Occipital lobe (tissue), 2 donors: Measurements from ENCODE around the gene NR2E1. TPM values are rescaled to one million over a fixed set of nuclear protein-coding genes. Genes with fewer than 3 reads are reported as not detected.

Experiments used
- DNase-seq: peaks from one replicate; lab custom pipeline; 2025; lab: John Stamatoyannopoulos, UW
- total RNA-seq: library from RNA; depleted of rRNA; stranded (reverse); fragments of >200 nt; gene quantifications from one replicate; pipeline ENCODE4 v1.2.3, GENCODE V29; 2014

NR2E1 gene
- total RNA-seq, 1 donor from 2014 or later = 9.8 TPM

DNA sequence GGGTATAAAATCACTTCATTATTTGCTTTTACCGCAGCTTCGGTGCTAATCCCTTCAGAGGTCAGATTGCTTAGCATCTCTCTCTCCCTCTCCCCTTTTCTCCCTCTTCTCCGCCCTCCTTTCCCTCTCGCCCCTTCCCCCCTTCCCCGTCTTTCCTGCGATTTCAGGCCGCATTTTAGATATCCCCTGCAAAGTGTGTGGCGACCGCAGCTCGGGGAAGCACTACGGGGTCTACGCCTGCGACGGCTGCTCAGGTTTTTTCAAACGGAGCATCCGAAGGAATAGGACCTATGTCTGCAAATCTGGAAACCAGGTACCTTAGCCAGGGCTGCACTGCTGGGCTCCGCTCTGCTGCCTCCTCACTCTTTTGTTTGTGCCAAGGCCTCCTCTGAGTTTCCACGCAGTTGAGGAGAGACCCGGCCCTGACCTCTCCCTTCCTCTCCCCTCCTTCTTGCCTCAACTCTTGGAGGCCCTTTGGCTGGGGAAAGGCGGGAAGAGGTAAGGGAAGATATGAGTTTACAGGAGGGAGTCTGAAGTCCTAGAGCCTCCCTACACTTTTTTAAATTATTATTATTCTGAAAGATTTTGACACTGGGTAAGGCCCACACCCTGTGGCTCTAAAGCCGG lies 5.6 kb downstream of the NR2E1 start:
- DNase-seq = no peak

GRCh38 chr6:108171918-108172516 lies 6.2 kb downstream of the NR2E1 start:
- no peak for DNase-seq

DNA sequence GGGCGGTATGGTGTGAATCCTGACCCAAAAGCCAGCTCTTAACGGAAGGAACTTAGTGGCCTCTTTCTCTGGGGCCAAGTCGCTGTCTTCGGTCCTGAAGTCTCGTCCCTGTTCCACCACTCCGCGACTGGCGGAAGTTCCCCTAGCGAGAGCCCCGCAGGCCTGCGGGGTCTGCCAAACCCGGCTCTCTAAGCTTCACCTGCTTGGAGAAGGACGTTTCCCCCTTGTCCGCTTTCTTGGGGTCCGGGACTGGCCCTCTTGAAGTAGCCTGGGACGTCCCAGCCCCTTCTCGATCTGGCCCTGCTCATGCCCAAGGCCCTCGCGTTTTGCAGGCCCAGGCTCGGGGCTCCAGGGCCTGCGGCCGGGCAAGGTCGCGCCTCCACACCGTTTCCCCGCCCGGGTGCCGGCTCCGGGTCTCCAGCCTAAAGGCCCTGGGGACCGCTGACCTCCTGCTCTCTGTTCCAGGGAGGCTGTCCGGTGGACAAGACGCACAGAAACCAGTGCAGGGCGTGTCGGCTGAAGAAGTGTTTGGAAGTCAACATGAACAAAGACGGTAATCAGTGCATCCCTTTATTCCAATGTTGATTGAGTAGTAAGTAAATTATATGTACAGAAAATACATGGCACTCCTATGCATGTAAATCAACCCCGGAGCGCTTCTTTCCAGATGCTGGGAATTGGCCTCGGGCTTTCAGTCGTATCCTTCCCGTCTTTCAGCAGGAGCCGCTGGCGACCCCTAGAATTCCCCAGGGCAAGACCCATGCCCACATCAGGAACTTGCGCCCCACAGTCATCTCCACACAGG lies 8.8 kb downstream of the NR2E1 start:
- no peak for DNase-seq

DNA sequence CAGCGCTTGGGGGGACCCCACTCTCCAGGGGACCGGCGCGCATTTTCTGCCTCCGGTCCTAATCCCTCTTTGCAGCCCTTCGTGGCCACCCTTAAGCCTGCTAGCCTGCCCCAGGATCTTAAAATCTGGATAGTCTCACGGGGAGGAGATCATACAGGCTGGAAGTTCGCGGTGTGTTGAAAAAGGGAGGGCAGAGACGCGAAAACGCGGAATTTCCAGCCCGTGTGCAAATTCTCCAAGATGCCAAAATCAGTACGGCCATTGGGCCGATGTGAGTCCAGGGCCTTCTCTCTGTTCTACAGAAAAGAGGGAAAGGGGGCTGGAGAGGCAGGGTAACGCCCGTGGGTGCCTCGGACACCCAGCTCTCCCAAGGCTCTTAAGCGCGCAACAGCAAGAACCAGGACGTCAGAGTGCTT lies 9.4 kb downstream of the NR2E1 start:
- DNase-seq = no peak

- DNase-seq = no peak
Observed at GRCh38 chr6:108175592-108176279, 9.9 kb downstream of the NR2E1 start.

GRCh38 chr6:108176281-108177089 lies 10.7 kb downstream of the NR2E1 start:
- DNase-seq = no peak

GRCh38 chr6:108179741-108180140 lies 13.9 kb downstream of the NR2E1 start:
- no peak for DNase-seq

GRCh38 chr6:108180266-108180665 lies 14.4 kb downstream of the NR2E1 start:
- DNase-seq = no peak

DNA sequence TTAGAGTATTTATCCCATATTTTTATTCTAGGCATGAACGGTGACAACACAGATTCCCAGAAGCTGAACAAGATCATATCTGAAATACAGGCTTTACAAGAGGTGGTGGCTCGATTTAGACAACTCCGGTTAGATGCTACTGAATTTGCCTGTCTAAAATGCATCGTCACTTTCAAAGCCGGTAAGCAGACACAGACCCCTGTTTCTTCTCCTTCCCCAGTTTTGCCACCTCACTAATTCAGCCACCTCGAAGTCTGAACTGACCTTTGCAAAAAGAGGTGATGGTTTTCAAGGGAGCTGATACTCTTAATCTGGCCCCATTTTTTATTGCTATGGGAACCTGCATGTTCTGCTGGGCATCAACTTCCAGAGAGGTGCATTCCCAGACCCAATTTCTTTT lies 15.0 kb downstream of the NR2E1 start:
- DNase-seq = no peak

DNA sequence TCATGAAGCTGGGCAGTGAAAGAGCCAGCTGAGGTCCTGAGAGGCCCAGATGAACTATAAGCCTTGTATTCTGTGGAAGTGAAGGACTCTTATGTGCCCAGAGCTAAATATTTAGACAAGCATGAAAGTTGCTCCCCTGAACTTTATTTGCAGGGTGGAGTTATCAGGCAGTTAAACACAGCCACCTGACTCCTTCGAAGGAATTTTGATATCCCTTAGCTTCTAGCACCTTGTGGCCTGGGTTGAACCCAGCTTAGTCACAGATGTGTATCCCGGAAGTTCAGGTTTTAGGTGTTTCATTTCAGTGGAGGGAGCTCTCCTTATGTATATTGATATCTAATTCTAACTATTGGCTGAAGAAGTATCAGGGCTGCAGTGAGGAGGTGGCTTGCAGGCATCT lies 20.4 kb downstream of the NR2E1 start:
- DNase-seq = no peak

GRCh38 chr6:108187519-108187918 lies 21.7 kb downstream of the NR2E1 start:
- DNase-seq = no peak

- no peak for DNase-seq
Observed at GRCh38 chr6:108193131-108193530, 27.3 kb downstream of the NR2E1 start.

GRCh38 chr6:108193835-108194234 lies 28.0 kb downstream of the NR2E1 start:
- no peak for DNase-seq

- no peak for DNase-seq
Observed at GRCh38 chr6:108194503-108194902, 28.7 kb downstream of the NR2E1 start.

DNA sequence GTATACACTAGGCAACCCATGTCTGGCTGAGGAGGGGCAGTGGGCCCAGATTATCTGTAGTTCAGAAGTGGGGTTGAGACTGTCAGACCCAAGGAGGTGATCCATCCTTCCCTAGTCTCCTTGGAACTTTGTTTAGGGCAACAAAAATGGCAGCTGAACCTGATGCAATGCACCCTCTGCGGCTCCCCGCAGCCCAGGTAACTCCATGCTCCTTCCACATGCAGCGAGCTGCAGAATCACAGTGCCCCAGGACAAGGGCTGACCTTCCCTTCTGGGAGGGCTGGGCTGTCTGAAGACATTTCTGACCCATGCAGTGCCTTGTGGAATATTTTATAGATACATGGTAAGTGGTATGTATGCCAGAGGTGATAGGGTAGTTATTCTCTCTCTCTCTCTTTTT lies 29.4 kb downstream of the NR2E1 start:
- DNase-seq = no peak

DNA sequence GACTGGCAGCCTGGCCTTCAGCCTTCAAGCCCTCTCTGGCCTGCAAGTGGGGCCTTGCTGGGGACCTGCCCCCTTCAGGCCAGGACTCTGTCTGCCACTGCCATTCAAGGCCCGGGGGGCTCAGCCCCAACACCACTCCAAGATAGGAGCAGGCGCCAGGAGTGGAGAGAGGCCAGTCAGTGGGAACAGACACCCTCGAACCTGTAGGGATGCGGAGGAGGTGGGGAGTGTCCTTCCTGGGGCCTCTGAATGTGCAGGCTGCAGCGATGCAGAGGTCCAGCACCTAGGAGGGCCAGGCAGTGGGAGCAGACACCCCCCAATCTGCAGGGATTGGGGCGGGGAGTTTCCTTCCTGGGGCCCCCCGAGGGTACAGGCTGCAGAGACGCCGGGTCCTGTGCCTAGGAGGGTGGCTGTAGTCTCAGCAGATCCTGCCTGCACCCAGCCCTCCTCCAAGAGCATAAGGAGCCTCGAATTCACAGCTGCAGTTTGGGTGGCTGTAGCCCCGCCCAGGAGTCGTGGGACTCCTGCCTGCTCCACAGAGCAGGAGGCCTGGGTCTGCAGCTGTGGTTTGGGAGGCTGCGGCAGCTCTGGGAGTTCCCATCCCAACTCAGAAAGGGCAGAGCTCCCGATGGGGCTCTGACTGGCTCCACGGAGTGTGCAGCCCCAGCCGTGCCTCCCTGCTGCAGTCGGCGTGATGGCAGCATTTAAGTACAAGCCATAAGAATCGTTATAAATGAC lies 33.1 kb downstream of the NR2E1 start:
- no peak for DNase-seq

DNA sequence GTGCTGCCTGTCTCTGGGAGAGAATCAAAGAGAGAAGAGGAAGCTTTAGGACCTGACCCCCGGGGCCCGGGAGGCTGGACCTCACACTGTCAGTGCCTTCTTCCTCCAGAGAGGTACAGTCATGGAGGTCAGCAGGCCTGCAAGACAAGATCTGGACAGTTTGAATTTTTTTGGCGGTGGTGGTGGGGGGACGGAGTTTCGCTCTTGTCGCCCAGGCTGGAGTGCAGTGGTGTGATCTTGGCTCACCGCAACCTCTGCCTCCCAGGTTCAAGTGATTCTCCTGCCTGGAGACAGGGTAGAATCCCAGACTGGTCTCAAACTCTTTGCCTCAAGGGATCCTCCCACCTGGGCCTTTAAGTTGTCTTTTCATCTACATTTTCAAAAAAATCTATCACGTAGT lies 34.4 kb downstream of the NR2E1 start:
- DNase-seq = no peak

DNA sequence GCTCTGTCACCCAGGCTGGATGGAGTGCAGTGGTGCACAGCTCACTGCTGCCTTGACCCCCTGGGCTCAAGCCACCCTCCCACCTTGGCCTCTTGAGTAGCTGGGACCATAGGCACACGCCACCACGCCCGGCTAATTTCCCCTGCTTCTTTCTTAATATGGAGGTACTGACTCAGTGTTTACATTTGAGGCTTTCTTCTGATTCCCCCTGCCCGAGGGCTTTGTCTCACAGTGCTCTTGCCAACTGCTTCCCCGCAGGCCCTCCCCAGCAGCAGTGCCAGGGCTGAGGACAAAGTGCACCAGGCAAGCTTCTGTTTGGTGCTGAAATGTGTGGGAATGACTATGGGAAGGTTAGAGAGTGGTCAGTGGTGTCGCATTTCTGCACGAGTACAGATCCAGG lies 34.8 kb downstream of the NR2E1 start:
- no peak for DNase-seq

- peak; percentile 2 for DNase-seq
Observed at GRCh38 chr6:108203189-108204112, 37.6 kb downstream of the NR2E1 start.

DNA sequence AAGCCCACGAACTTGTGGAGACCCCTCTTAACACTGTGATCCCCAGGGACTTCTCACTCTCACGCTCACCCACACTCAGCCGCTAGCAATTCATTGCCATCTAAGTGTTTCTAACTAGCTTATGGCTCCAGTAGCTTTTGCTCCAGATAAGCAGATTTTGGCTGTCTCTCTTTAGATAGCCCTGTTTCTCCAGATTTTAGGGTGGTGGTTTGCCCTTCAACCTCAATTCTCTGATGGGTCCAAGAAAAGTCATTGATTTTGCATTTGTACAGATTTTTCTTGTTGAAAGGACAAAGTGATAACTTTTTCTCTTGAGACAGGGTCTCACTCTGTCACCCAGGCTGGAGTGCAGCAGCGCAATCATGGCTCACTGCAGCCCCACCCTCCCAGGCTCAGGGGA lies 41.2 kb downstream of the NR2E1 start:
- DNase-seq = no peak
